GM12874 (cell line): Measurements from ENCODE around the gene SDHAF2.

Experiments used
- CTCF ChIP-seq: IDR thresholded peaks from 2 replicates; pipeline ENCODE4 v1.5.1; 2011; ENCODE audit warnings: low read depth, mild to moderate bottlenecking, control low read depth, low read length, moderate library complexity; ENCODE audit not compliant: insufficient read depth

The SDHAF2 gene

GRCh38 chr11:61429346-61429690 lies 606 bp upstream of the SDHAF2 start:
- peak; percentile 37; the same call in 1 of the 2 replicates for TF ChIP-seq CTCF

DNA sequence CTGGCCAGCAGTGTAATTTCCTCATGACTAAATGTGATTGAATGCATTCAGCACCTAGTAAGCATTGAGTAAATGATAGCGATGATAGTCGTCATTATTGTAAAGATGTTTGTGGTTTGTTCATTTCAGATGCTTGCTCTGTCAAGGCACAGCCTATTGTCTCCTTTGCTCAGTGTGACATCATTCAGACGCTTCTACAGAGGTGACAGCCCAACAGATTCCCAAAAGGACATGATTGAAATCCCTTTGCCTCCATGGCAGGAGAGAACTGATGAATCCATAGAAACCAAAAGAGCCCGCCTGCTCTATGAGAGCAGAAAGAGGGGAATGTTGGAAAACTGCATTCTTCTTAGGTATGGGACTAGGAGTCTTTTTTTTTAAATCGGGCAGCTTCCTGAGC lies 7.6 kb downstream of the SDHAF2 start:
- no peak for TF ChIP-seq CTCF

GRCh38 chr11:61439615-61440014 lies 9.7 kb downstream of the SDHAF2 start:
- TF ChIP-seq CTCF, result no peak

DNA sequence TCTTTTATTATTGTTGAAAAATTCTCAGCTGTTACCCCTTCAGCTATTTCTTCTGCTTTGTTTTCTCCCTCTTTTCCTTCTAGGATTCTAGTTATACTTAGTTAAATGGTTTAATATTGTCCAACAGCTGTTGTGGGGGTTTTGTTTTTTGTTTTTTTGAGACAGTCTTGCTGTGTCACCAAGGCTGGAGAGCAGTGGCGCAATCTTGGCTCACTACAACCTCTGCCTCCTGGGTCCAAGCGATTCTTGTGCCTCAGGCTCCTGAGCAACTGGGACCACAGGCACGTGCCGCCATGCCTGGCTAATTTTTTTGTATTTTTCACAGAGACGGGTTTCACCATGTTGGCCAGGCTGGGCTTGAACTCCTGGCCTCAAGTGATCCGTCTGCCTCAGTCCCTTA lies 12.7 kb downstream of the SDHAF2 start:
- TF ChIP-seq CTCF, result no peak

GRCh38 chr11:61445516-61445915 lies 15.6 kb downstream of the SDHAF2 start:
- TF ChIP-seq CTCF, result no peak

- TF ChIP-seq CTCF, result peak; percentile 89
Measured at GRCh38 chr11:61446211-61446651, 16.3 kb downstream of the SDHAF2 start.

- no peak for TF ChIP-seq CTCF
Measured at GRCh38 chr11:61447601-61448551, 18.0 kb downstream of the SDHAF2 start.
